OCI-LY3 (cell line): Measurements from ENCODE around the gene GRAMD1B.

Experiments
- CTCF ChIP-seq: fragments of 200-600, 300-600 bp; sonication (generic); IDR thresholded peaks from 2 replicates; pipeline ENCODE4 v1.5.1; 2014; ENCODE audit warnings: antibody characterized with exemption, low read length, low read depth
- EZH2phosphoT487 ChIP-seq: fragments of 200-600 bp; shearing (Covaris generic); IDR thresholded peaks from 2 replicates; pipeline ENCODE4 v1.6.1; 2018; ENCODE audit warnings: antibody characterized with exemption, mixed run types, low read depth

GRCh38 chr11:123427405-123427804 is 2.7 kb upstream of the GRAMD1B start:
- TF ChIP-seq CTCF (no peak), EZH2phosphoT487 (no peak)
